ENCODE results near the gene SLC66A1. TPM values are rescaled to one million over a fixed set of nuclear protein-coding genes. Genes with fewer than 3 reads are reported as not detected.
A peak's percentile ranks its signal among the peaks of the same experiment; 100 is the strongest.

The SLC66A1 gene
- total RNA-seq, 1 experiment from 2014 or later, result 24.0 TPM

DNA sequence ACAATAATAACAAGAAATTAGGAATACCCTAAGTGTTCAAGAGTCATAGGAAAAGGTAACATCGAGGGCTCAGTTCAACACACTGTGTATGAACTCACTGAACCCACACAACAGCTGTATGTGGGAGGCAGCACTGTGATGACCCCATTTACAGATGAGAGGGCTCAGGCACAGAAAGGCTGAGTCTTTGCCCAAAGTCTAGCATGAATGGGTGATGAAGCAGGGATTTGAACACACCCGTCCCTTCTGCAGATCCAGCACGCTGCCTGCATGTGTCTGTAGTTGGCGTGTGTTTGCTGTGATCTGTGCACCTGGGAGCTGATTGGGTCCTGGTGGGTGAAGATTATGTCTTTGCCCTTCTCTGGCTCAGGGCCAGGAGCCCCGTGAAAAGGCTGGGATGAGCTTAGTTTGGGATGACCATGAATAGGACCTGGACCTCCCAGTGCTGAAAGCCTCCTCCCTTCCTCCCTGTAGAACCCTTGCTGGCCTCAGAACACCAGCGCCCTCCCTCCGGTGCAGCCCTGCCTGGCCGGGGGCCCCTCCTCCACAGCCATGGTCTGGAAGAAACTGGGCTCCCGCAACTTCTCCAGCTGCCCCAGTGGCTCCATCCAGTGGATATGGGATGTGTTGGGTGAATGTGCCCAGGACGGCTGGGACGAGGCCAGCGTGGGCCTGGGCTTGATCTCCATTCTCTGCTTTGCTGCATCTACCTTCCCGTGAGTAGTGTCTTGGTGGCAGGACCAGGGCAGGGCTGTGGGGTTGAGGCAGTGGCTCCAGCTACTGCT lies 5.2 kb downstream of the SLC66A1 start:
- H3K4me1 Mint-ChIP-seq (ENCODE audit: low read depth, unreplicated experiment), result peaks cover 7% of the 10 kb centered on the region
- H3K36me3 Mint-ChIP-seq (ENCODE audit: insufficient read depth, unreplicated experiment), result peaks cover 8% of the 10 kb centered on the region
- H3K36me3 ChIP-seq (ENCODE audit: control insufficient read depth, insufficient read depth, low read length), result peaks cover 1% of the 10 kb centered on the region
- BruUV-seq (replicated peaks), result no TSS peak
- TF ChIP-seq, protein P1, sequence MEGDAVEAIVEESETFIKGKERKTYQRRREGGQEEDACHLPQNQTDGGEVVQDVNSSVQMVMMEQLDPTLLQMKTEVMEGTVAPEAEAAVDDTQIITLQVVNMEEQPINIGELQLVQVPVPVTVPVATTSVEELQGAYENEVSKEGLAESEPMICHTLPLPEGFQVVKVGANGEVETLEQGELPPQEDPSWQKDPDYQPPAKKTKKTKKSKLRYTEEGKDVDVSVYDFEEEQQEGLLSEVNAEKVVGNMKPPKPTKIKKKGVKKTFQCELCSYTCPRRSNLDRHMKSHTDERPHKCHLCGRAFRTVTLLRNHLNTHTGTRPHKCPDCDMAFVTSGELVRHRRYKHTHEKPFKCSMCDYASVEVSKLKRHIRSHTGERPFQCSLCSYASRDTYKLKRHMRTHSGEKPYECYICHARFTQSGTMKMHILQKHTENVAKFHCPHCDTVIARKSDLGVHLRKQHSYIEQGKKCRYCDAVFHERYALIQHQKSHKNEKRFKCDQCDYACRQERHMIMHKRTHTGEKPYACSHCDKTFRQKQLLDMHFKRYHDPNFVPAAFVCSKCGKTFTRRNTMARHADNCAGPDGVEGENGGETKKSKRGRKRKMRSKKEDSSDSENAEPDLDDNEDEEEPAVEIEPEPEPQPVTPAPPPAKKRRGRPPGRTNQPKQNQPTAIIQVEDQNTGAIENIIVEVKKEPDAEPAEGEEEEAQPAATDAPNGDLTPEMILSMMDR (IDR thresholded peaks at IDR 0.05; ENCODE audit: insufficient read depth in 1 of 2, low read depth in 1 of 2, low read length in 1 of 2, severe bottlenecking in 1 of 2, unreplicated experiment in 1 of 2), result peak in 1 of 2 experiments; percentile 1
- DNase-seq, result no peak
- no peak overlapping the region for H3K4me3 Mint-ChIP-seq (ENCODE audit: unreplicated experiment)
- intact Hi-C loops (cut with micrococcal nuclease; ENCODE audit: unreplicated experiment), result loop anchor here (10.0 kb wide), 1 partner anchor 63 kb away; the partner anchor contains the start of genes EMC1 and MRTO4
- H3K4me3 ChIP-seq (ENCODE audit: low read depth, low read length), result no peak overlapping the region
- ChIA-PET CTCF (no interaction called here), POLR2A (no interaction called here)
- no peaks in the 10 kb centered on the region for H3K27me3 ChIP-seq (replicated peaks; ENCODE audit: control insufficient read depth, insufficient read depth, low read length)
- no peaks in the 10 kb centered on the region for H3K9me3 ChIP-seq
- H3K27me3 Mint-ChIP-seq (ENCODE audit: insufficient read depth, unreplicated experiment), result no peaks in the 10 kb centered on the region
- no peaks in the 10 kb centered on the region for H3K9me3 Mint-ChIP-seq (ENCODE audit: unreplicated experiment)
- H3K4me1 ChIP-seq, result no peaks in the 10 kb centered on the region
- H3K27ac Mint-ChIP-seq (ENCODE audit: unreplicated experiment), result no peak overlapping the region

GRCh38 chr1:19319196-19319595 lies 7.1 kb downstream of the SLC66A1 start:
- ChIA-PET CTCF (no interaction called here), POLR2A (no interaction called here)
- H3K27ac Mint-ChIP-seq (ENCODE audit: unreplicated experiment), result no peak overlapping the region
- BruUV-seq (replicated peaks), result no TSS peak
- H3K4me1 Mint-ChIP-seq (ENCODE audit: low read depth, unreplicated experiment), result no peaks in the 10 kb centered on the region
- peaks cover 11% of the 10 kb centered on the region for H3K36me3 Mint-ChIP-seq (ENCODE audit: insufficient read depth, unreplicated experiment)
- TF ChIP-seq, protein P1 (IDR thresholded peaks at IDR 0.05; ENCODE audit: insufficient read depth in 1 of 2, low read depth in 1 of 2, low read length in 1 of 2, severe bottlenecking in 1 of 2, unreplicated experiment in 1 of 2), result no peak
- H3K36me3 ChIP-seq (ENCODE audit: control insufficient read depth, insufficient read depth, low read length), result peaks cover 1% of the 10 kb centered on the region
- no peaks in the 10 kb centered on the region for H3K9me3 Mint-ChIP-seq (ENCODE audit: unreplicated experiment)
- no peaks in the 10 kb centered on the region for H3K27me3 ChIP-seq (replicated peaks; ENCODE audit: control insufficient read depth, insufficient read depth, low read length)
- intact Hi-C loops (cut with micrococcal nuclease; ENCODE audit: unreplicated experiment), result loop anchor here (10.0 kb wide), 1 partner anchor 64 kb away; the partner anchor contains the start of genes EMC1 and MRTO4
- no peak overlapping the region for H3K4me3 ChIP-seq (ENCODE audit: low read depth, low read length)
- H3K4me3 Mint-ChIP-seq (ENCODE audit: unreplicated experiment), result no peak overlapping the region
- H3K9me3 ChIP-seq, result no peaks in the 10 kb centered on the region
- no peak for DNase-seq
- no peaks in the 10 kb centered on the region for H3K4me1 ChIP-seq
- H3K27me3 Mint-ChIP-seq (ENCODE audit: insufficient read depth, unreplicated experiment), result no peaks in the 10 kb centered on the region

DNA sequence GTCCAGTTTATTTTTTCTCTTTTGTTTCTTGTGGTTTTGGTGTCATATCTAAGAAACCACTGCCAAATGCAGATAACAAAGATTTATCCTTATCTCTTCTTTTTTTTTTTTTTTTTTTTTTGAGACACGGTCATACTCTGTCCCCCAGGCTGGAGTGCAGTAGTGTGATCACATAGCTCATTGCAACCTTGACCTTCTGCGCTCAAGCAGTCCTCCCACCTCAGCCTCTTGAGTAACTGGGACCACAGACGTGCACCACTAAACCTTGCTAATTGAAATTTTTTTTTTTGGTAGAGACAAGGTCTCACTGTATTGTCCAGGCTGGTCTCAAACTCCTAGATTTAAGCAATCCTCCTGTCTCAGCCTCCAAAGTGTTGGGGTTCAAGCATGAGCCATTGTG lies 8.9 kb downstream of the SLC66A1 start:
- Mint-ChIP-seq H3K4me1 (ENCODE audit: low read depth, unreplicated experiment) (no peaks in the 10 kb centered on the region), H3K27ac (ENCODE audit: unreplicated experiment) (no peak overlapping the region), H3K4me3 (ENCODE audit: unreplicated experiment) (no peak overlapping the region), H3K36me3 (ENCODE audit: insufficient read depth, unreplicated experiment) (peaks cover 11% of the 10 kb centered on the region), H3K27me3 (ENCODE audit: insufficient read depth, unreplicated experiment) (no peaks in the 10 kb centered on the region), H3K9me3 (ENCODE audit: unreplicated experiment) (no peaks in the 10 kb centered on the region)
- CTCF ChIA-PET, result no interaction called here
- no peaks in the 10 kb centered on the region for H3K9me3 ChIP-seq
- no peaks in the 10 kb centered on the region; the same call in 1 of the 2 replicates for H3K36me3 ChIP-seq (ENCODE audit: control insufficient read depth, insufficient read depth, low read length)
- BruUV-seq (replicated peaks), result no TSS peak
- intact Hi-C loops (cut with micrococcal nuclease; ENCODE audit: unreplicated experiment), result no loop called here
- no peaks in the 10 kb centered on the region for H3K4me1 ChIP-seq
- TF ChIP-seq, protein P1 (IDR thresholded peaks at IDR 0.05; ENCODE audit: insufficient read depth in 1 of 2, low read depth in 1 of 2, low read length in 1 of 2, severe bottlenecking in 1 of 2, unreplicated experiment in 1 of 2), result no peak
- H3K27me3 ChIP-seq (replicated peaks; ENCODE audit: control insufficient read depth, insufficient read depth, low read length), result no peaks in the 10 kb centered on the region
- no peak for DNase-seq
- H3K4me3 ChIP-seq (ENCODE audit: low read depth, low read length), result no peak overlapping the region
- POLR2A ChIA-PET, result interaction anchor here (0.9 kb wide), 1 partner anchor 11 kb away, joined by 3 read pairs; no protein-coding TSS in a partner anchor
